Measurements from ENCODE around the gene VWC2L.

VWC2L gene

GRCh38 chr2:214471382-214471781 lies 60.5 kb downstream of the VWC2L start:
- FAIRE-seq, result no peak

GRCh38 chr2:214471990-214472389 lies 61.1 kb downstream of the VWC2L start:
- no peak for FAIRE-seq

GRCh38 chr2:214477305-214477704 lies 66.5 kb downstream of the VWC2L start:
- no peak for FAIRE-seq

- no peak for FAIRE-seq
These were observed 70.3 kb downstream of the VWC2L start for GRCh38 chr2:214481204-214481603.

- no peak for FAIRE-seq
These were observed 71.9 kb downstream of the VWC2L start for GRCh38 chr2:214482728-214483127.

GRCh38 chr2:214484239-214484638 lies 73.4 kb downstream of the VWC2L start:
- no peak for FAIRE-seq

GRCh38 chr2:214484701-214485100 lies 73.8 kb downstream of the VWC2L start:
- FAIRE-seq, result no peak

- no peak for FAIRE-seq
These were observed 78.3 kb downstream of the VWC2L start for GRCh38 chr2:214489181-214489580.

GRCh38 chr2:214489702-214490101 lies 78.8 kb downstream of the VWC2L start:
- no peak for FAIRE-seq

GRCh38 chr2:214492152-214492551 lies 81.3 kb downstream of the VWC2L start:
- FAIRE-seq, result no peak

GRCh38 chr2:214492608-214493007 lies 81.8 kb downstream of the VWC2L start:
- FAIRE-seq, result no peak

- no peak for FAIRE-seq
These were observed 86.6 kb downstream of the VWC2L start for GRCh38 chr2:214497489-214497888.

- no peak for FAIRE-seq
These were observed 92.7 kb downstream of the VWC2L start for GRCh38 chr2:214503568-214503967.

- no peak for FAIRE-seq
These were observed 93.9 kb downstream of the VWC2L start for GRCh38 chr2:214504599-214505376.

- no peak for FAIRE-seq
These were observed 96.2 kb downstream of the VWC2L start for GRCh38 chr2:214507032-214507431.

- FAIRE-seq, result no peak
These were observed 103.8 kb downstream of the VWC2L start for GRCh38 chr2:214514704-214515103.

- no peak for FAIRE-seq
These were observed 104.3 kb downstream of the VWC2L start for GRCh38 chr2:214515111-214515510.

- no peak for FAIRE-seq
These were observed 108.5 kb downstream of the VWC2L start for GRCh38 chr2:214519258-214519818.

- FAIRE-seq, result no peak
These were observed 118.2 kb downstream of the VWC2L start for GRCh38 chr2:214529021-214529420.

GRCh38 chr2:214529514-214529913 lies 118.7 kb downstream of the VWC2L start:
- no peak for FAIRE-seq

GRCh38 chr2:214533541-214533940 lies 122.7 kb downstream of the VWC2L start:
- FAIRE-seq, result no peak

- no peak for FAIRE-seq
These were observed 125.8 kb downstream of the VWC2L start for GRCh38 chr2:214536625-214537024.

- no peak for FAIRE-seq
These were observed 127.1 kb downstream of the VWC2L start for GRCh38 chr2:214537929-214538328.

GRCh38 chr2:214542295-214542694 lies 131.4 kb downstream of the VWC2L start:
- FAIRE-seq, result no peak

- no peak for FAIRE-seq
These were observed 132.0 kb downstream of the VWC2L start for GRCh38 chr2:214542866-214543265.
